Loucy (cell line): ENCODE results near the gene SYT9.

Experiments used
- H2AFZ ChIP-seq: fragments of 200-600 bp; sonication (generic); 2 replicates; pipeline ENCODE4 v1.6.0; 2016; ENCODE audit warnings: antibody characterized with exemption, mild to moderate bottlenecking, low read length, moderate library complexity
- H3F3A ChIP-seq: fragments of 200-600 bp; 2 replicates; pipeline ENCODE4 v1.6.0; 2016; ENCODE audit warnings: antibody characterized with exemption, low read depth, mild to moderate bottlenecking
- H3K27me3 ChIP-seq: fragments of 200-600 bp; sonication (generic); 2 replicates; pipeline ENCODE4 v1.6.1; 2014; ENCODE audit warnings: low read length, mild to moderate bottlenecking; ENCODE audit not compliant: insufficient read depth, poor library complexity, severe bottlenecking
- H3K36me3 ChIP-seq: fragments of 200-600 bp; sonication (generic); 2 replicates; pipeline ENCODE4 v1.6.1; 2016; ENCODE audit warnings: low read length; ENCODE audit not compliant: insufficient read depth
- H3K4me1 ChIP-seq: fragments of 200-600 bp; sonication (generic); 2 replicates; pipeline ENCODE4 v1.5.1; 2014; ENCODE audit warnings: low read length, mild to moderate bottlenecking; ENCODE audit not compliant: insufficient read depth, poor library complexity, severe bottlenecking
- H3K4me2 ChIP-seq: fragments of 200-600 bp; sonication (generic); 2 replicates; pipeline ENCODE4 v1.6.0; 2014; ENCODE audit warnings: antibody characterized with exemption, low read length, low read depth, mild to moderate bottlenecking; ENCODE audit not compliant: poor library complexity, severe bottlenecking
- H3K4me3 ChIP-seq: fragments of 200-600 bp; sonication (generic); 2 replicates; pipeline ENCODE4 v1.5.1; 2014; ENCODE audit warnings: low read length, mild to moderate bottlenecking, mixed read lengths; ENCODE audit not compliant: poor library complexity, severe bottlenecking
- H3K79me2 ChIP-seq: fragments of 200-600 bp; sonication (generic); 2 replicates; pipeline ENCODE4 v1.6.1; 2014; ENCODE audit warnings: low read length; ENCODE audit not compliant: insufficient read depth
- H3K9ac ChIP-seq: fragments of 200-600 bp; sonication (generic); 2 replicates; pipeline ENCODE4 v1.6.0; 2014; ENCODE audit warnings: mild to moderate bottlenecking, low read depth, low read length, moderate library complexity; ENCODE audit not compliant: poor library complexity, severe bottlenecking
- H3K9me2 ChIP-seq: fragments of 200-600 bp; sonication (generic); replicated peaks from 2 replicates; pipeline ENCODE4 v1.6.1; 2016; ENCODE audit warnings: low read depth, low read length, mixed read lengths
- H3K9me3 ChIP-seq: fragments of 200-600 bp; sonication (generic); 2 replicates; pipeline ENCODE4 v1.6.1; 2014; ENCODE audit warnings: mild to moderate bottlenecking, antibody characterized with exemption, low read length, low read depth; ENCODE audit not compliant: insufficient read depth
- H4K20me1 ChIP-seq: fragments of 200-600 bp; sonication (generic); 2 replicates; pipeline ENCODE4 v1.6.0; 2014; ENCODE audit warnings: antibody characterized with exemption, low read length, mild to moderate bottlenecking; ENCODE audit not compliant: insufficient read depth, poor library complexity, severe bottlenecking
- CTCF ChIP-seq: fragments of 200-600 bp; sonication (generic); conservative IDR thresholded peaks from 2 replicates; pipeline ENCODE4 v1.5.1; 2014; ENCODE audit warnings: mild to moderate bottlenecking, antibody characterized with exemption, low read length
- EZH2phosphoT487 ChIP-seq: fragments of 200-600 bp; IDR thresholded peaks from 2 replicates; pipeline ENCODE4 v1.6.1; 2018; ENCODE audit warnings: antibody characterized with exemption, mild to moderate bottlenecking, moderate library complexity, borderline replicate concordance

The SYT9 gene

GRCh38 chr11:7314811-7315604 lies 63.3 kb downstream of the SYT9 start:
- no peaks in the 10 kb centered on the region for H3K79me2 ChIP-seq
- no peaks in the 10 kb centered on the region for H4K20me1 ChIP-seq
- H2AFZ ChIP-seq = no peak overlapping the region
- H3K4me3 ChIP-seq = no peak overlapping the region
- H3F3A ChIP-seq = no peaks in the 10 kb centered on the region
- no peaks in the 10 kb centered on the region for H3K4me1 ChIP-seq
- H3K4me2 ChIP-seq = no peak overlapping the region
- no peaks in the 10 kb centered on the region for H3K36me3 ChIP-seq
- no peaks in the 10 kb centered on the region for H3K9me3 ChIP-seq
- TF ChIP-seq CTCF = no peak
- no peak for TF ChIP-seq EZH2phosphoT487
- no peaks in the 10 kb centered on the region for H3K9me2 ChIP-seq
- no peak overlapping the region for H3K9ac ChIP-seq
- no peaks in the 10 kb centered on the region for H3K27me3 ChIP-seq

- Histone ChIP-seq H3K9ac (no peak overlapping the region), H3K4me1 (no peaks in the 10 kb centered on the region), H4K20me1 (no peaks in the 10 kb centered on the region), H3K79me2 (no peaks in the 10 kb centered on the region), H3K9me3 (no peaks in the 10 kb centered on the region), H2AFZ (no peak overlapping the region), H3K27me3 (no peaks in the 10 kb centered on the region), H3F3A (no peaks in the 10 kb centered on the region), H3K4me2 (no peak overlapping the region), H3K9me2 (no peaks in the 10 kb centered on the region), H3K36me3 (no peaks in the 10 kb centered on the region), H3K4me3 (no peak overlapping the region)
- TF ChIP-seq CTCF (no peak), EZH2phosphoT487 (no peak)
Observed at GRCh38 chr11:7319501-7319900, 67.8 kb downstream of the SYT9 start.

- Histone ChIP-seq H4K20me1 (no peaks in the 10 kb centered on the region), H3K4me1 (no peaks in the 10 kb centered on the region), H3K9ac (no peak overlapping the region), H3K36me3 (no peaks in the 10 kb centered on the region), H2AFZ (no peak overlapping the region), H3K4me2 (no peak overlapping the region), H3K4me3 (no peak overlapping the region), H3F3A (no peaks in the 10 kb centered on the region), H3K79me2 (no peaks in the 10 kb centered on the region), H3K9me3 (no peaks in the 10 kb centered on the region), H3K27me3 (no peaks in the 10 kb centered on the region), H3K9me2 (no peaks in the 10 kb centered on the region)
- TF ChIP-seq CTCF = no peak
- no peak for TF ChIP-seq EZH2phosphoT487
Observed at GRCh38 chr11:7320306-7320705, 68.6 kb downstream of the SYT9 start.
